Calu3 (cell line): Measurements from ENCODE around the gene CCDC184. TPM values are rescaled to one million over a fixed set of nuclear protein-coding genes. Genes with fewer than 3 reads are reported as not detected.

Experiments
- BruUV-seq: library from RNA; stranded (reverse); fragments of 400-500 nt; replicated peaks from 2 replicates; lab custom pipeline; 2021; lab: Mats Ljungman, UMichigan
- CTCF ChIA-PET: fragments of 300-600 bp; sonication (Branson Sonifier 250); formaldehyde crosslinking; loops from one replicate; lab custom pipeline; 2022; ENCODE audit warnings: antibody characterized with exemption; lab: Charles Lee
- DNase-seq: peaks from one replicate; pipeline ENCODE4 v3.0.0; 2022
- H3K27ac Mint-ChIP-seq: one replicate; pipeline ENCODE4 v1.8.0; 2022; ENCODE audit warnings: mixed read lengths; ENCODE audit not compliant: unreplicated experiment
- H3K27me3 Mint-ChIP-seq: one replicate; pipeline ENCODE4 v1.8.0; 2022; ENCODE audit warnings: mixed read lengths; ENCODE audit not compliant: unreplicated experiment
- H3K36me3 Mint-ChIP-seq: one replicate; pipeline ENCODE4 v1.8.0; 2022; ENCODE audit warnings: mild to moderate bottlenecking, moderate library complexity, mixed read lengths; ENCODE audit not compliant: insufficient read depth, unreplicated experiment
- H3K4me1 Mint-ChIP-seq: one replicate; pipeline ENCODE4 v1.8.0; 2022; ENCODE audit warnings: mild to moderate bottlenecking, low read depth, mixed read lengths; ENCODE audit not compliant: unreplicated experiment
- H3K4me3 Mint-ChIP-seq: one replicate; pipeline ENCODE4 v1.8.0; 2022; ENCODE audit warnings: mild to moderate bottlenecking, low read depth, moderate library complexity, mixed read lengths; ENCODE audit not compliant: unreplicated experiment
- H3K9me3 Mint-ChIP-seq: one replicate; pipeline ENCODE4 v1.8.0; 2022; ENCODE audit warnings: low read depth, mixed read lengths; ENCODE audit not compliant: unreplicated experiment
- CTCF ChIP-seq: fragments of 200-600 bp; IDR thresholded peaks from one replicate; pipeline ENCODE4 v1.8.0; 2022; ENCODE audit warnings: antibody characterized with exemption; ENCODE audit not compliant: unreplicated experiment
- intact Hi-C: fragments of 100-400 bp; cut with micrococcal nuclease; formaldehyde crosslinking; loops from one replicate; pipeline ENCODE4 v1.10.0; 2022; ENCODE audit not compliant: unreplicated experiment
- total RNA-seq: library from RNA; stranded (reverse); gene quantifications from 2 replicates; pipeline ENCODE4 v1.2.3, GENCODE V29; 2022

Gene CCDC184
- total RNA-seq, 1 experiment from 2014 or later: 0.45 TPM

GRCh38 chr12:48191096-48191495 is 7.7 kb downstream of the CCDC184 start:
- TF ChIP-seq CTCF: no peak
- DNase-seq: no peak
- H3K27me3 Mint-ChIP-seq: peaks cover 17% of the 10 kb centered on the region
- no peaks in the 10 kb centered on the region for H3K9me3 Mint-ChIP-seq
- H3K4me3 Mint-ChIP-seq: no peak overlapping the region
- no TSS peak for BruUV-seq
- no peak overlapping the region for H3K27ac Mint-ChIP-seq
- CTCF ChIA-PET: no interaction called here
- peaks cover 43% of the 10 kb centered on the region for H3K4me1 Mint-ChIP-seq
- peaks cover 16% of the 10 kb centered on the region for H3K36me3 Mint-ChIP-seq
- intact Hi-C loops: loop anchor here (10.0 kb wide), 1 partner anchor 164 kb away; the partner anchor contains the start of gene ZNF641

- H3K9me3 Mint-ChIP-seq: no peaks in the 10 kb centered on the region
- peaks cover 43% of the 10 kb centered on the region for H3K4me1 Mint-ChIP-seq
- H3K27me3 Mint-ChIP-seq: peaks cover 13% of the 10 kb centered on the region
- no peak overlapping the region for H3K4me3 Mint-ChIP-seq
- DNase-seq: no peak
- H3K36me3 Mint-ChIP-seq: peaks cover 26% of the 10 kb centered on the region
- intact Hi-C loops: loop anchor here (10.0 kb wide), 1 partner anchor 162 kb away; the partner anchor contains the start of gene ZNF641
- H3K27ac Mint-ChIP-seq: no peak overlapping the region
- no TSS peak for BruUV-seq
- no peak for TF ChIP-seq CTCF
- CTCF ChIA-PET: no interaction called here
Observed at GRCh38 chr12:48192861-48193260, 9.4 kb downstream of the CCDC184 start.

GRCh38 chr12:48193623-48194022 is 10.2 kb downstream of the CCDC184 start:
- Mint-ChIP-seq H3K4me1 (peaks cover 43% of the 10 kb centered on the region), H3K4me3 (no peak overlapping the region), H3K27me3 (peaks cover 13% of the 10 kb centered on the region), H3K9me3 (no peaks in the 10 kb centered on the region), H3K36me3 (peaks cover 34% of the 10 kb centered on the region), H3K27ac (peak overlapping the region; percentile 47)
- TF ChIP-seq CTCF: no peak
- DNase-seq: no peak
- no TSS peak for BruUV-seq
- CTCF ChIA-PET: interaction anchor here (0.6 kb wide), 1 partner anchor 1399 kb away, joined by 4 read pairs; no protein-coding TSS in a partner anchor
- intact Hi-C loops: loop anchor here (10.0 kb wide), 1 partner anchor 161 kb away; the partner anchor contains the start of gene ZNF641

- Mint-ChIP-seq H3K27ac (no peak overlapping the region), H3K27me3 (peaks cover 13% of the 10 kb centered on the region), H3K36me3 (peaks cover 45% of the 10 kb centered on the region), H3K9me3 (no peaks in the 10 kb centered on the region), H3K4me3 (no peak overlapping the region), H3K4me1 (peaks cover 42% of the 10 kb centered on the region)
- DNase-seq: no peak
- no TSS peak for BruUV-seq
- CTCF ChIA-PET: no interaction called here
- intact Hi-C loops: loop anchor here (10.0 kb wide), 1 partner anchor 160 kb away; the partner anchor contains the start of gene ZNF641
- TF ChIP-seq CTCF: no peak
Observed at GRCh38 chr12:48194799-48195201, 11.4 kb downstream of the CCDC184 start.
